Liver (tissue), 9 donors: ENCODE measurements around the gene TOM1L2. TPM values are rescaled to one million over a fixed set of nuclear protein-coding genes. Genes with fewer than 3 reads are reported as not detected.

Experiments
- DNase-seq: peaks from one replicate; pipeline ENCODE4 v3.0.0-alpha.2; 2017; ENCODE audit warnings: low spot score
- H3K27ac ChIP-seq, 2 donors: one replicate each; pipeline ENCODE4 v1.7.0; 2013; ENCODE audit warnings: inconsistent platforms in 2 of 2, low read length in 2 of 2, control low read depth in 1 of 2, low read depth in 1 of 2, mild to moderate bottlenecking in 1 of 2
- H3K27me3 ChIP-seq, 4 donors: one replicate each; pipeline versions ENCODE4 v1.6.1 to v1.7.0; 2013; ENCODE audit warnings: low read length in 3 of 4, inconsistent platforms in 1 of 4, mild to moderate bottlenecking in 1 of 4, moderate library complexity in 1 of 4; ENCODE audit not compliant: control insufficient read depth in 4 of 4, insufficient read depth in 4 of 4
- H3K36me3 ChIP-seq, 4 donors: one replicate each; pipeline versions ENCODE4 v1.6.1 to v1.7.0; 2013; ENCODE audit warnings: low read length in 3 of 4, mild to moderate bottlenecking in 3 of 4, low read depth in 1 of 4, moderate library complexity in 1 of 4; ENCODE audit not compliant: control insufficient read depth in 4 of 4, insufficient read depth in 3 of 4
- H3K4me1 ChIP-seq, 4 donors: one replicate each; pipeline versions ENCODE4 v1.6.1 to v1.7.0; 2013; ENCODE audit warnings: low read length in 3 of 4, mild to moderate bottlenecking in 3 of 4, moderate library complexity in 1 of 4; ENCODE audit not compliant: control insufficient read depth in 4 of 4, insufficient read depth in 4 of 4
- H3K4me3 ChIP-seq, 3 donors: one replicate each; pipeline versions ENCODE4 v1.6.1 to v1.7.0; 2013; ENCODE audit warnings: low read length in 3 of 3, control low read depth in 1 of 3, low read depth in 1 of 3, mild to moderate bottlenecking in 1 of 3
- H3K9ac ChIP-seq, 2 donors: one replicate each; pipeline ENCODE4 v1.7.0; 2013; ENCODE audit warnings: low read length in 2 of 2, mild to moderate bottlenecking in 2 of 2, moderate library complexity in 2 of 2, control low read depth in 1 of 2, low read depth in 1 of 2
- H3K9me3 ChIP-seq, 4 donors: one replicate each; pipeline versions ENCODE4 v1.6.1 to v1.7.0; 2013; ENCODE audit warnings: low read length in 3 of 4; ENCODE audit not compliant: control insufficient read depth in 4 of 4
- EGR1 ChIP-seq, 2 donors: IDR thresholded peaks; 2 replicates each; pipeline ENCODE4 v1.6.1; 2016 to 2018; ENCODE audit warnings: antibody characterized with exemption in 2 of 2, low read depth in 2 of 2
- FOXA1 ChIP-seq: IDR thresholded peaks from 2 replicates; pipeline ENCODE4 v1.6.1; 2016; ENCODE audit warnings: antibody characterized with exemption
- HNF4A ChIP-seq, 2 donors: conservative IDR thresholded peaks; 2 replicates each; pipeline ENCODE4 v1.6.1; 2016; ENCODE audit warnings: antibody characterized with exemption in 2 of 2, mild to moderate bottlenecking in 2 of 2
- JUND ChIP-seq, 2 donors: IDR thresholded peaks; 2 replicates each; pipeline ENCODE4 v1.6.1; 2016; ENCODE audit warnings: antibody characterized with exemption in 2 of 2
- RAD21 ChIP-seq, 2 donors: IDR thresholded peaks; 2 replicates each; pipeline ENCODE4 v1.6.1; 2016; ENCODE audit warnings: antibody characterized with exemption in 2 of 2, mild to moderate bottlenecking in 2 of 2
- RXRA ChIP-seq, 2 donors: IDR thresholded peaks; 2 replicates each; pipeline ENCODE4 v1.6.1; 2017 to 2018; ENCODE audit warnings: antibody characterized with exemption in 2 of 2, mild to moderate bottlenecking in 1 of 2
- SP1 ChIP-seq: IDR thresholded peaks from 2 replicates; pipeline ENCODE4 v1.6.1; 2018; ENCODE audit warnings: antibody characterized with exemption, mild to moderate bottlenecking
- TAF1 ChIP-seq: conservative IDR thresholded peaks from 2 replicates; pipeline ENCODE4 v1.6.1; 2016; ENCODE audit warnings: antibody characterized with exemption, mild to moderate bottlenecking
- YY1 ChIP-seq: IDR thresholded peaks from 2 replicates; pipeline ENCODE4 v1.6.1; 2016; ENCODE audit warnings: antibody characterized with exemption, mild to moderate bottlenecking
- WGBS: extraction: QIAGEN DNeasy Blood & Tissue Kit; methylation state at CpG from one replicate; pipeline ENCODE4 v1.1.7; 2013; 5-methylcytosine and 5-hydroxymethylcytosine counted together
- polyA plus RNA-seq, 2 donors: library from polyadenylated mRNA; stranded (reverse) in 1 of 2; unstranded in 1 of 2; fragments of 200-250 nt in 1 of 2; fragments of >200 nt in 1 of 2; fragmentation: Nextera tagmentation in 1 of 2; extraction: Ambion mirVana in 1 of 2; gene quantifications; one replicate each; pipeline versions ENCODE4 v1.2.1 to v1.2.3, GENCODE V29; 2013 to 2015
- total RNA-seq, 2 donors: library from RNA; depleted of rRNA; stranded (reverse); fragments of >200 nt; gene quantifications; one replicate each; pipeline ENCODE4 v1.2.3, GENCODE V29; 2014
- TF ChIP-seq, protein P1 (sequence below): IDR thresholded peaks from 2 replicates; pipeline ENCODE4 v1.6.1; 2016; ENCODE audit warnings: antibody characterized with exemption
- TF ChIP-seq, protein P2 (sequence below): IDR thresholded peaks from 2 replicates; pipeline ENCODE4 v1.6.1; 2016; ENCODE audit warnings: antibody characterized with exemption
- TF ChIP-seq, protein P3 (sequence below): IDR thresholded peaks from 2 replicates; pipeline ENCODE4 v1.6.1; 2016; ENCODE audit warnings: antibody characterized with exemption
- TF ChIP-seq, protein P4 (sequence below): IDR thresholded peaks from 2 replicates; pipeline ENCODE4 v1.6.1; 2016; ENCODE audit warnings: antibody characterized with exemption, mild to moderate bottlenecking
- donor health status: healthy.
- donor health status: healthy.
- donor health status: healthy.
- donor health status: healthy.
- donor health status: healthy.

The TOM1L2 gene
- total and polyA plus RNA-seq, 4 donors: 5.0 to 24.0 (median 9.3) TPM

DNA sequence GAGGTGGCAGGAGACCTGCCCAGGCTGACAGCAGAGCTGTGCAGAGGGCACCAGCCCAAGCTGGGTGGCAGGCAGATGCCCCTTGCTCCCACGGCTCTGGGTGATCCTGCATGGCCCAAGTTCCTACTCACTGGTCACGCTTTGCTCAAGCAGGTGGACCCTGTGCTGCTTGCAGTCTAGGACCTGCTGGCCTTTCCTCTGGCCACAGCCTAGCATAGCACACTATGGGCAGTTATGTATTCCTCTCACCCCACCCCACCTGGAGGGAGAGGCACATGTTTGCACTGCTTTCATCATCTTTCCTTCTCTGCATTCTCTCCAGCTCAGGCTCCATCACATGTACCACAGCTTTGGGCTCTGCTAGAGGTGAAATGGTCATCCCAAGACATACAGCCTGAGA is 115.8 kb downstream of the TOM1L2 start:
- no peak for DNase-seq
- TF ChIP-seq SP1 (no peak), RXRA (IDR thresholded peaks at IDR 0.05) (peak in 1 of 2 donors; percentile 40)
- H3K9me3 ChIP-seq: no peaks in the 10 kb centered on the region
- H3K4me1 ChIP-seq: peaks cover 0 to 19% (median 7%) of the 10 kb centered on the region in 4 donors
- no peaks in the 10 kb centered on the region for H3K27me3 ChIP-seq
- H3K27ac ChIP-seq: peak overlapping the region in 1 of 2 donors; percentile 66
- 73% methylated on average over 2 of the region's 2 CpGs for WGBS
- peak overlapping the region in 1 of 2 donors; percentile 12 for H3K9ac ChIP-seq
- no peak overlapping the region for H3K4me3 ChIP-seq
- no peaks in the 10 kb centered on the region for H3K36me3 ChIP-seq

DNA sequence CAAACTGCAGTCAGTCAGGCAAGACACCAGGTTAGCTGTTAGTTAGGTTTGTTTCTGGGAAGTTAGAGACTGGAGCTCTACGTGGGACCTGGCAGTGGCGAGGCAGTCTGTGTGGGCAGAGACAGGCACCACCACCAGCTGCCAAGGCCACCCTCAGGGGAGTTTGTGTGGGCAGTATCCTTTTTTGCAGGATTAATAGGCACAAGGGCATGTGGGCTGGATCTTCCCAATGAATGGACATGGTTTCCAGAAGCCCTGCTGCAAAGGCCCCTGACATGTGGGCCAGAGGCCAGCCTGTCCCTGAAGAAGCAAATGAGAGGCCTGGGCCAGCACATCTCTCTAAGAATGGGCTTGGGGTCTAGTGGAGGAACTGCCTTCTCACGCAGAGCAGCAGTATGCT is 116.2 kb downstream of the TOM1L2 start:
- H3K9me3 ChIP-seq: no peaks in the 10 kb centered on the region
- H3K36me3 ChIP-seq: no peaks in the 10 kb centered on the region
- H3K4me3 ChIP-seq: no peak overlapping the region
- H3K27me3 ChIP-seq: no peaks in the 10 kb centered on the region
- peak overlapping the region in 1 of 2 donors; percentile 53 for H3K9ac ChIP-seq
- WGBS: 73% methylated on average over 3 of the region's 3 CpGs
- peak overlapping the region in 1 of 2 donors; percentile 66 for H3K27ac ChIP-seq
- DNase-seq: no peak
- H3K4me1 ChIP-seq: peaks cover 0 to 19% (median 7%) of the 10 kb centered on the region in 4 donors
- TF ChIP-seq HNF4A (conservative IDR thresholded peaks at IDR 0.05): no peak
- TF ChIP-seq, protein P1, sequence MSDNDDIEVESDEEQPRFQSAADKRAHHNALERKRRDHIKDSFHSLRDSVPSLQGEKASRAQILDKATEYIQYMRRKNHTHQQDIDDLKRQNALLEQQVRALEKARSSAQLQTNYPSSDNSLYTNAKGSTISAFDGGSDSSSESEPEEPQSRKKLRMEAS: no peak

DNA sequence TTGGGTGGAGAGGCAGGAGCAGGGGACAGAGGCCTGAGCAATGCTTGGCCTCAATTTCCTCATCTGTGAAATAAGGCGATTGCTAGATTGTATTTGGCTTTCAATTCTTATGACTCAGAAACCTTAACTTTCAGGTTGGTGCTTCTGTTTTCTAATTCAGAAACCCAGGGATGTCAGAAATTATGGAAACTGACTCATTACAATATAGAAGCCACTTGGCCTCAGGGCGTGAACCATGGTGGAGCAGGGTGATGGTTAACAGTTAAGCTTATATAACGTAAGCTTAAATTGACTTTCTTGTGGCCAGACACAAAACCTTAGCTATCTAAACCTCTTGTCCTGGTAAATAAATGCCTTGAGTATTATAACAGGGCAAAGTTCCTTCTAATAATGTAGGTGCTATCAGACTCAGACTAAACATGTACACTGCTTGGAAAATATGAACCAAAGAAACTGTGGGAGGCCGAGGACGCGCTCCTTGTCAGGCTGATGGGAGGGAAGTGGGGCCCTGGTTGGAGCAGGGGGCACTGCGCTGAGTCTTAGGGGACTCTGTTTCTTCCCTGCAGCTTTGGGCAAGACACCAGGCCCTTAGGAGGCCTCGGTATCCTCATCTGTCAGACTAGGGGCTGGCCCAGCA is 118.3 kb downstream of the TOM1L2 start:
- Histone ChIP-seq H3K27ac (no peak overlapping the region), H3K27me3 (no peaks in the 10 kb centered on the region), H3K4me1 (peaks cover 5 to 18% (median 10%) of the 10 kb centered on the region in 4 donors), H3K9me3 (no peaks in the 10 kb centered on the region), H3K4me3 (no peak overlapping the region), H3K36me3 (no peaks in the 10 kb centered on the region), H3K9ac (no peak overlapping the region)
- 92% methylated on average over 8 of the region's 8 CpGs for WGBS
- TF ChIP-seq, protein P1: no peak
- TF ChIP-seq RXRA (IDR thresholded peaks at IDR 0.05): no peak
- TF ChIP-seq, protein P2, sequence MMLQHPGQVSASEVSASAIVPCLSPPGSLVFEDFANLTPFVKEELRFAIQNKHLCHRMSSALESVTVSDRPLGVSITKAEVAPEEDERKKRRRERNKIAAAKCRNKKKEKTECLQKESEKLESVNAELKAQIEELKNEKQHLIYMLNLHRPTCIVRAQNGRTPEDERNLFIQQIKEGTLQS: no peak
- TF ChIP-seq, protein P3, sequence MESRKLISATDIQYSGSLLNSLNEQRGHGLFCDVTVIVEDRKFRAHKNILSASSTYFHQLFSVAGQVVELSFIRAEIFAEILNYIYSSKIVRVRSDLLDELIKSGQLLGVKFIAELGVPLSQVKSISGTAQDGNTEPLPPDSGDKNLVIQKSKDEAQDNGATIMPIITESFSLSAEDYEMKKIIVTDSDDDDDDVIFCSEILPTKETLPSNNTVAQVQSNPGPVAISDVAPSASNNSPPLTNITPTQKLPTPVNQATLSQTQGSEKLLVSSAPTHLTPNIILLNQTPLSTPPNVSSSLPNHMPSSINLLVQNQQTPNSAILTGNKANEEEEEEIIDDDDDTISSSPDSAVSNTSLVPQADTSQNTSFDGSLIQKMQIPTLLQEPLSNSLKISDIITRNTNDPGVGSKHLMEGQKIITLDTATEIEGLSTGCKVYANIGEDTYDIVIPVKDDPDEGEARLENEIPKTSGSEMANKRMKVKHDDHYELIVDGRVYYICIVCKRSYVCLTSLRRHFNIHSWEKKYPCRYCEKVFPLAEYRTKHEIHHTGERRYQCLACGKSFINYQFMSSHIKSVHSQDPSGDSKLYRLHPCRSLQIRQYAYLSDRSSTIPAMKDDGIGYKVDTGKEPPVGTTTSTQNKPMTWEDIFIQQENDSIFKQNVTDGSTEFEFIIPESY: no peak
- no peak for DNase-seq

DNA sequence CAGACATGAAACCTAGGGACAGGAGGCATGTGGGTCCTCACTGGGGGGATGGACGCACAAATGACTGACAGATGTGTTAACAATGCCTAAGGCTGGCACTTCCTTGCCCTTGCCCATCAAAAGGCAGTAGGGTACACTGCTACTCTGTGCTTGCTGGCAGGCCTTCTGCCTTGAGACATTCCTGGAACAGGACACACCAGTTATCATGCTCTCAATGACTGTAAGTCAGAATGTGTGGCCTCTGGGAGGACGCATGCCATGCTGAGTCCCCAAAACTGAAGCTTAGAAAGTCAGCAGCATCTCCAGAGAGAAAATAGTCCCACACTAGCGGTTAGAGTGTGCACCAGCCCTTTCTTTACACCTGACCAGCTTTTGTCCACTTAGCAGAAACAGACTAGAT is 119.3 kb downstream of the TOM1L2 start:
- peaks cover 5 to 18% (median 13%) of the 10 kb centered on the region in 4 donors for H3K4me1 ChIP-seq
- no peak for DNase-seq
- H3K27ac ChIP-seq: no peak overlapping the region
- WGBS: 95% methylated on average over 3 of the region's 3 CpGs
- H3K27me3 ChIP-seq: no peaks in the 10 kb centered on the region
- no peaks in the 10 kb centered on the region for H3K9me3 ChIP-seq
- H3K9ac ChIP-seq: no peak overlapping the region
- H3K36me3 ChIP-seq: no peaks in the 10 kb centered on the region
- no peak overlapping the region for H3K4me3 ChIP-seq
- TF ChIP-seq EGR1 (IDR thresholded peaks at IDR 0.05; ENCODE audit: low read depth in 2 of 2) (no peak), TAF1 (no peak), RAD21 (IDR thresholded peaks at IDR 0.05) (no peak), FOXA1 (no peak), YY1 (no peak), JUND (IDR thresholded peaks at IDR 0.05) (no peak), SP1 (no peak)
- TF ChIP-seq, protein P3: no peak
- TF ChIP-seq, protein P4, sequence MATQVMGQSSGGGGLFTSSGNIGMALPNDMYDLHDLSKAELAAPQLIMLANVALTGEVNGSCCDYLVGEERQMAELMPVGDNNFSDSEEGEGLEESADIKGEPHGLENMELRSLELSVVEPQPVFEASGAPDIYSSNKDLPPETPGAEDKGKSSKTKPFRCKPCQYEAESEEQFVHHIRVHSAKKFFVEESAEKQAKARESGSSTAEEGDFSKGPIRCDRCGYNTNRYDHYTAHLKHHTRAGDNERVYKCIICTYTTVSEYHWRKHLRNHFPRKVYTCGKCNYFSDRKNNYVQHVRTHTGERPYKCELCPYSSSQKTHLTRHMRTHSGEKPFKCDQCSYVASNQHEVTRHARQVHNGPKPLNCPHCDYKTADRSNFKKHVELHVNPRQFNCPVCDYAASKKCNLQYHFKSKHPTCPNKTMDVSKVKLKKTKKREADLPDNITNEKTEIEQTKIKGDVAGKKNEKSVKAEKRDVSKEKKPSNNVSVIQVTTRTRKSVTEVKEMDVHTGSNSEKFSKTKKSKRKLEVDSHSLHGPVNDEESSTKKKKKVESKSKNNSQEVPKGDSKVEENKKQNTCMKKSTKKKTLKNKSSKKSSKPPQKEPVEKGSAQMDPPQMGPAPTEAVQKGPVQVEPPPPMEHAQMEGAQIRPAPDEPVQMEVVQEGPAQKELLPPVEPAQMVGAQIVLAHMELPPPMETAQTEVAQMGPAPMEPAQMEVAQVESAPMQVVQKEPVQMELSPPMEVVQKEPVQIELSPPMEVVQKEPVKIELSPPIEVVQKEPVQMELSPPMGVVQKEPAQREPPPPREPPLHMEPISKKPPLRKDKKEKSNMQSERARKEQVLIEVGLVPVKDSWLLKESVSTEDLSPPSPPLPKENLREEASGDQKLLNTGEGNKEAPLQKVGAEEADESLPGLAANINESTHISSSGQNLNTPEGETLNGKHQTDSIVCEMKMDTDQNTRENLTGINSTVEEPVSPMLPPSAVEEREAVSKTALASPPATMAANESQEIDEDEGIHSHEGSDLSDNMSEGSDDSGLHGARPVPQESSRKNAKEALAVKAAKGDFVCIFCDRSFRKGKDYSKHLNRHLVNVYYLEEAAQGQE: no peak
- TF ChIP-seq, protein P1: no peak
